Endothelial cell (in vitro differentiated cells): ENCODE measurements around the gene LYPD6B. TPM values are rescaled to one million over a fixed set of nuclear protein-coding genes. Genes with fewer than 3 reads are reported as not detected.

Experiments used
- DNase-seq: peaks from one replicate; pipeline ENCODE4 v3.0.0; 2021; ENCODE audit warnings: low spot score
- H3K27ac Mint-ChIP-seq: one replicate; pipeline ENCODE4 v1.8.0; 2021; ENCODE audit warnings: mixed read lengths, inconsistent platforms; ENCODE audit not compliant: unreplicated experiment
- H3K27me3 Mint-ChIP-seq: one replicate; pipeline ENCODE4 v1.8.0; 2021; ENCODE audit warnings: mild to moderate bottlenecking, moderate library complexity, mixed read lengths, inconsistent platforms; ENCODE audit not compliant: unreplicated experiment
- H3K36me3 Mint-ChIP-seq: one replicate; pipeline ENCODE4 v1.8.0; 2021; ENCODE audit warnings: mild to moderate bottlenecking, low read depth, mixed read lengths, inconsistent platforms; ENCODE audit not compliant: unreplicated experiment
- H3K4me1 Mint-ChIP-seq: one replicate; pipeline ENCODE4 v1.8.0; 2021; ENCODE audit warnings: mild to moderate bottlenecking, mixed read lengths, inconsistent platforms; ENCODE audit not compliant: unreplicated experiment
- H3K4me3 Mint-ChIP-seq: one replicate; pipeline ENCODE4 v1.8.0; 2021; ENCODE audit warnings: mild to moderate bottlenecking, mixed read lengths, inconsistent platforms; ENCODE audit not compliant: unreplicated experiment
- H3K9me3 Mint-ChIP-seq: one replicate; pipeline ENCODE4 v1.8.0; 2021; ENCODE audit warnings: mixed read lengths, inconsistent platforms; ENCODE audit not compliant: unreplicated experiment
- CTCF ChIP-seq: fragments of 200-600 bp; sonication (generic); IDR thresholded peaks from one replicate; pipeline ENCODE4 v1.5.0; 2021; ENCODE audit warnings: antibody characterized with exemption; ENCODE audit not compliant: unreplicated experiment
- total RNA-seq: library from RNA; stranded (reverse); fragmentation: NEBNext Ultra II Directional; extraction: Animal tissue kit (Norgen Biotek cat#: 25700); gene quantifications from one replicate; pipeline ENCODE4 v1.2.1, GENCODE V29; 2021; ENCODE audit not compliant: unreplicated experiment

The LYPD6B gene
- total RNA-seq, 1 donor from 2014 or later, result 4.8 TPM

GRCh38 chr2:149056541-149057255 lies 18.2 kb downstream of the LYPD6B start:
- no peaks in the 10 kb centered on the region for H3K9me3 Mint-ChIP-seq
- H3K4me1 Mint-ChIP-seq, result no peaks in the 10 kb centered on the region
- H3K4me3 Mint-ChIP-seq, result no peak overlapping the region
- TF ChIP-seq CTCF, result no peak
- no peak overlapping the region for H3K27ac Mint-ChIP-seq
- no peaks in the 10 kb centered on the region for H3K36me3 Mint-ChIP-seq
- H3K27me3 Mint-ChIP-seq, result peaks cover 7% of the 10 kb centered on the region
- no peak for DNase-seq

GRCh38 chr2:149057401-149057800 lies 18.9 kb downstream of the LYPD6B start:
- Mint-ChIP-seq H3K4me1 (no peaks in the 10 kb centered on the region), H3K27me3 (peaks cover 7% of the 10 kb centered on the region), H3K27ac (no peak overlapping the region), H3K36me3 (no peaks in the 10 kb centered on the region), H3K9me3 (no peaks in the 10 kb centered on the region), H3K4me3 (no peak overlapping the region)
- no peak for TF ChIP-seq CTCF
- DNase-seq, result no peak

GRCh38 chr2:149058936-149059335 lies 20.4 kb downstream of the LYPD6B start:
- no peak overlapping the region for H3K27ac Mint-ChIP-seq
- H3K27me3 Mint-ChIP-seq, result peaks cover 7% of the 10 kb centered on the region
- no peak for TF ChIP-seq CTCF
- no peak for DNase-seq
- no peaks in the 10 kb centered on the region for H3K36me3 Mint-ChIP-seq
- no peaks in the 10 kb centered on the region for H3K4me1 Mint-ChIP-seq
- no peak overlapping the region for H3K4me3 Mint-ChIP-seq
- H3K9me3 Mint-ChIP-seq, result no peaks in the 10 kb centered on the region

- no peak for TF ChIP-seq CTCF
- Mint-ChIP-seq H3K36me3 (no peaks in the 10 kb centered on the region), H3K9me3 (no peaks in the 10 kb centered on the region), H3K27me3 (peaks cover 7% of the 10 kb centered on the region), H3K4me1 (peaks cover 2% of the 10 kb centered on the region), H3K4me3 (no peak overlapping the region), H3K27ac (no peak overlapping the region)
- DNase-seq, result no peak
These were observed 21.3 kb downstream of the LYPD6B start for GRCh38 chr2:149059822-149060221.

GRCh38 chr2:149061133-149061745 lies 22.7 kb downstream of the LYPD6B start:
- DNase-seq, result no peak
- no peak for TF ChIP-seq CTCF
- no peak overlapping the region for H3K4me3 Mint-ChIP-seq
- H3K4me1 Mint-ChIP-seq, result peaks cover 2% of the 10 kb centered on the region
- H3K27me3 Mint-ChIP-seq, result peaks cover 7% of the 10 kb centered on the region
- H3K36me3 Mint-ChIP-seq, result no peaks in the 10 kb centered on the region
- H3K9me3 Mint-ChIP-seq, result no peaks in the 10 kb centered on the region
- no peak overlapping the region for H3K27ac Mint-ChIP-seq
